B cell (primary cell): ENCODE measurements around the gene CHRNA5. TPM values are rescaled to one million over a fixed set of nuclear protein-coding genes. Genes with fewer than 3 reads are reported as not detected.

ENCODE experiments used
- ATAC-seq: fragments of 200-7000 bp; cut with Tn5 transposase; one replicate; pipeline ENCODE4 v1.10.0; 2021; ENCODE audit warnings: low read depth, mild to moderate bottlenecking, moderate number of reproducible peaks, moderate library complexity
- CTCF ChIA-PET: fragments of 350-600 bp; sonication (Branson Sonifier 250); formaldehyde crosslinking; loops from one replicate; lab custom pipeline; 2021; ENCODE audit warnings: antibody characterized with exemption, inconsistent platforms; lab: Charles Lee
- POLR2A ChIA-PET: fragments of 350-600 bp; sonication (Branson Sonifier 250); formaldehyde crosslinking; loops from one replicate; lab custom pipeline; 2021; ENCODE audit warnings: antibody characterized with exemption; lab: Charles Lee
- DNase-seq: peaks from one replicate; pipeline ENCODE4 v3.0.0; 2013
- H2AFZ ChIP-seq: 2 replicates; pipeline ENCODE4 v1.6.1; 2012; ENCODE audit warnings: mild to moderate bottlenecking, low read depth, low read length; ENCODE audit not compliant: insufficient read depth, poor library complexity, severe bottlenecking
- H3K27ac ChIP-seq, 2 donors: 1 replicate in 1 of 2; 2 replicates in 1 of 2; pipeline ENCODE4 v1.5.1; 2012 to 2013; ENCODE audit warnings: low read length in 2 of 2, mild to moderate bottlenecking in 2 of 2, moderate library complexity in 1 of 2
- H3K27me3 ChIP-seq, 4 experiments: fragments of 200-600 bp in 1 of 4; sonication (generic) in 1 of 4; replicated peaks in 1 of 4; 1 replicate in 2 of 4; 2 replicates in 2 of 4; pipeline versions ENCODE4 v1.6.1 to v1.7.0; 2013 to 2016; ENCODE audit warnings: low read length in 3 of 4, mild to moderate bottlenecking in 2 of 4, mixed read lengths in 1 of 4, moderate library complexity in 1 of 4; ENCODE audit not compliant: insufficient read depth in 4 of 4, control insufficient read depth in 3 of 4; ENCODE audit errors: control extremely low read depth in 1 of 4
- H3K36me3 ChIP-seq, 2 experiments: replicated peaks in 1 of 2; 1 replicate in 1 of 2; 2 replicates in 1 of 2; pipeline versions ENCODE4 v1.6.1 to v1.7.1; 2013; ENCODE audit warnings: low read length in 1 of 2; ENCODE audit not compliant: insufficient read depth in 2 of 2, control insufficient read depth in 1 of 2; ENCODE audit errors: control extremely low read depth in 1 of 2, extremely low read depth in 1 of 2
- H3K4me1 ChIP-seq, 2 donors: fragments of 200-600 bp in 1 of 2; sonication (generic) in 1 of 2; 1 replicate in 1 of 2; 2 replicates in 1 of 2; pipeline versions ENCODE4 v1.5.1 to v1.6.1; 2013 to 2017; ENCODE audit warnings: low read length in 2 of 2; ENCODE audit not compliant: control insufficient read depth in 2 of 2, insufficient read depth in 2 of 2
- H3K4me2 ChIP-seq: replicated peaks from 2 replicates; pipeline ENCODE3; 2012; ENCODE audit warnings: mild to moderate bottlenecking, low read depth, low read length; ENCODE audit not compliant: poor library complexity, severe bottlenecking
- H3K4me3 ChIP-seq, 5 experiments: fragments of 200-600 bp in 1 of 5; sonication (generic) in 1 of 5; 1 replicate in 3 of 5; 2 replicates in 2 of 5; pipeline versions ENCODE4 v1.5.1 to v1.7.0; 2011 to 2016; ENCODE audit warnings: low read length in 4 of 5, mild to moderate bottlenecking in 4 of 5, low read depth in 2 of 5, control low read depth in 1 of 5, moderate library complexity in 1 of 5; ENCODE audit not compliant: insufficient read depth in 1 of 5; ENCODE audit errors: control extremely low read depth in 1 of 5, extremely low read depth in 1 of 5
- H3K79me2 ChIP-seq: fragments of 200-600 bp; sonication (generic); one replicate; pipeline ENCODE4 v1.6.0; 2016; ENCODE audit warnings: low read length; ENCODE audit not compliant: control insufficient read depth, insufficient read depth
- H3K9ac ChIP-seq: fragments of 200-600 bp; sonication (generic); 2 replicates; pipeline ENCODE4 v1.6.1; 2017; ENCODE audit warnings: mild to moderate bottlenecking, low read length, moderate library complexity
- H3K9me3 ChIP-seq, 3 donors: one replicate each; pipeline versions ENCODE4 v1.6.1 to v1.7.1; 2013; ENCODE audit warnings: low read length in 2 of 3; ENCODE audit not compliant: control insufficient read depth in 2 of 3, insufficient read depth in 1 of 3; ENCODE audit errors: control extremely low read depth in 1 of 3
- H4K20me1 ChIP-seq: 2 replicates; pipeline ENCODE4 v1.6.0; 2012; ENCODE audit warnings: mild to moderate bottlenecking, low read length; ENCODE audit not compliant: insufficient read depth, control insufficient read depth, poor library complexity, severe bottlenecking
- H3K27ac Mint-ChIP-seq: one replicate; pipeline ENCODE4 v1.8.0; 2021; ENCODE audit warnings: mixed read lengths
- H3K27me3 Mint-ChIP-seq: one replicate; pipeline ENCODE4 v1.8.0; 2021; ENCODE audit warnings: mixed read lengths
- H3K4me1 Mint-ChIP-seq: one replicate; pipeline ENCODE4 v1.8.0; 2021; ENCODE audit warnings: mixed read lengths
- H3K4me3 Mint-ChIP-seq: one replicate; pipeline ENCODE4 v1.8.0; 2021; ENCODE audit warnings: mixed read lengths
- H3K9me3 Mint-ChIP-seq: one replicate; pipeline ENCODE4 v1.8.0; 2022; ENCODE audit warnings: mixed read lengths; ENCODE audit not compliant: insufficient read depth
- EZH2 ChIP-seq: IDR thresholded peaks from 2 replicates; pipeline ENCODE4 v1.6.1; 2012; ENCODE audit warnings: borderline replicate concordance, low read depth, mild to moderate bottlenecking, moderate library complexity, low read length; ENCODE audit not compliant: insufficient read depth, poor library complexity, severe bottlenecking
- WGBS: methylation state at CpG from one replicate; pipeline ENCODE4 v1.1.5; 2013; ENCODE audit warnings: missing lambda C conversion rate; ENCODE audit not compliant: insufficient coverage; 5-methylcytosine and 5-hydroxymethylcytosine counted together
- intact Hi-C: fragments of 100-400 bp; cut with micrococcal nuclease; formaldehyde crosslinking; loops from one replicate; pipeline ENCODE4 v1.10.0; 2022
- polyA plus RNA-seq: library from polyadenylated mRNA; depleted of rRNA; stranded (reverse); fragments of >200 nt; gene quantifications from 2 replicates; pipeline ENCODE4 v1.2.3, GENCODE V29; 2012
- total RNA-seq, 2 donors: library from RNA; stranded (reverse); fragments of 120-200 nt in 1 of 2; gene quantifications; 1 replicate in 1 of 2; 2 replicates in 1 of 2; pipeline versions ENCODE4 v1.2.3 to v1.2.4, GENCODE V29; 2013 to 2022
- TF ChIP-seq, protein P1 (sequence below): fragments of 200-600 bp; IDR thresholded peaks from one replicate; pipeline ENCODE4 v1.8.0; 2022; ENCODE audit warnings: antibody characterized with exemption, mild to moderate bottlenecking

Gene CHRNA5
- total and polyA plus RNA-seq, 2 donors (not counting 1 experiment from before 2014, with no cell fraction given), result 0.09 to 1.2 TPM

DNA sequence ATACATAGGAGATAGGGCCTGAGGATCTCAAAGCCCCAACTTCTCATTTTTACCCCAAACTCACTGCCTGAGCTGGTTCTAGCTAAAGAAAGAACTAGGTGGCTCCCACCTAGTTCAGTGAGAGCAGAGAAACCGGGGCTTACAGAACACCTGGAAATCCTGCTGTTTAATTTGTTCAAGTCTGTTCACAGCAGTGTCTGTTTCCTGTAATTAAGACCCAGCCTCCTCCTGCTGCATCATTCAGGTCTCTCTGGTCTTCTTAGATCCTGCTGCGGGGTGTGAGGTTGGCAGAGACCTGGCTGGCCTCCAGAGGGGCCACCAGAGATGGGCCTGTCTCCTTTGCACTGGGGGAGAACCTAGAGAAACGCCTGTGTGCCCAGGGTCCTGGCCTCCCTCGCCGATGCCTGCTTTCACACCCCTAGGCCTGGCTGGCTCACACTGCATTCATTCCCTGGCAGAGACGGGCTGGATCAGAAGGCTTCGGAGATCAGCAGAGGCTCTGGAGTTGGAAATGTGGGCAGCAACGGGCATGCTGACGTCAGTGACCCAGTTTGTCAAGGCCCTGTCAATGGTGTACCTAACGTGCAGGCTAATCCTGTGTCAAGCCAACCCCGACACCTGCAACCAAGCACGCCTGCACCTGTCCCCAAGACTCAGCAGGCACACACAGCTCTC lies 60.4 kb downstream of the CHRNA5 start:
- no peak overlapping the region for H3K4me3 Mint-ChIP-seq
- H3K27ac ChIP-seq, result no peak overlapping the region
- DNase-seq, result no peak
- 56% methylated on average over 9 of the region's 12 CpGs for WGBS
- H3K9me3 Mint-ChIP-seq, result no peaks in the 10 kb centered on the region
- no peak overlapping the region for H2AFZ ChIP-seq
- H3K79me2 ChIP-seq, result no peaks in the 10 kb centered on the region
- H3K27me3 Mint-ChIP-seq, result peaks cover 41% of the 10 kb centered on the region
- POLR2A ChIA-PET, result no interaction called here
- peaks cover 0 to 11% (median 1%) of the 10 kb centered on the region in 4 experiments for H3K27me3 ChIP-seq
- no peaks in the 10 kb centered on the region for H4K20me1 ChIP-seq
- no peaks in the 10 kb centered on the region for H3K4me1 Mint-ChIP-seq
- CTCF ChIA-PET, result no interaction called here
- H3K4me2 ChIP-seq, result no peak overlapping the region
- H3K4me1 ChIP-seq, result no peaks in the 10 kb centered on the region
- H3K36me3 ChIP-seq, result no peaks in the 10 kb centered on the region
- H3K27ac Mint-ChIP-seq, result no peak overlapping the region
- no peak for ATAC-seq
- no peak overlapping the region for H3K4me3 ChIP-seq
- H3K9ac ChIP-seq, result no peak overlapping the region
- H3K9me3 ChIP-seq, result no peaks in the 10 kb centered on the region
- TF ChIP-seq, protein P1, sequence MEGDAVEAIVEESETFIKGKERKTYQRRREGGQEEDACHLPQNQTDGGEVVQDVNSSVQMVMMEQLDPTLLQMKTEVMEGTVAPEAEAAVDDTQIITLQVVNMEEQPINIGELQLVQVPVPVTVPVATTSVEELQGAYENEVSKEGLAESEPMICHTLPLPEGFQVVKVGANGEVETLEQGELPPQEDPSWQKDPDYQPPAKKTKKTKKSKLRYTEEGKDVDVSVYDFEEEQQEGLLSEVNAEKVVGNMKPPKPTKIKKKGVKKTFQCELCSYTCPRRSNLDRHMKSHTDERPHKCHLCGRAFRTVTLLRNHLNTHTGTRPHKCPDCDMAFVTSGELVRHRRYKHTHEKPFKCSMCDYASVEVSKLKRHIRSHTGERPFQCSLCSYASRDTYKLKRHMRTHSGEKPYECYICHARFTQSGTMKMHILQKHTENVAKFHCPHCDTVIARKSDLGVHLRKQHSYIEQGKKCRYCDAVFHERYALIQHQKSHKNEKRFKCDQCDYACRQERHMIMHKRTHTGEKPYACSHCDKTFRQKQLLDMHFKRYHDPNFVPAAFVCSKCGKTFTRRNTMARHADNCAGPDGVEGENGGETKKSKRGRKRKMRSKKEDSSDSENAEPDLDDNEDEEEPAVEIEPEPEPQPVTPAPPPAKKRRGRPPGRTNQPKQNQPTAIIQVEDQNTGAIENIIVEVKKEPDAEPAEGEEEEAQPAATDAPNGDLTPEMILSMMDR, result no peak
- TF ChIP-seq EZH2, result no peak
- intact Hi-C loops, result no loop called here

DNA sequence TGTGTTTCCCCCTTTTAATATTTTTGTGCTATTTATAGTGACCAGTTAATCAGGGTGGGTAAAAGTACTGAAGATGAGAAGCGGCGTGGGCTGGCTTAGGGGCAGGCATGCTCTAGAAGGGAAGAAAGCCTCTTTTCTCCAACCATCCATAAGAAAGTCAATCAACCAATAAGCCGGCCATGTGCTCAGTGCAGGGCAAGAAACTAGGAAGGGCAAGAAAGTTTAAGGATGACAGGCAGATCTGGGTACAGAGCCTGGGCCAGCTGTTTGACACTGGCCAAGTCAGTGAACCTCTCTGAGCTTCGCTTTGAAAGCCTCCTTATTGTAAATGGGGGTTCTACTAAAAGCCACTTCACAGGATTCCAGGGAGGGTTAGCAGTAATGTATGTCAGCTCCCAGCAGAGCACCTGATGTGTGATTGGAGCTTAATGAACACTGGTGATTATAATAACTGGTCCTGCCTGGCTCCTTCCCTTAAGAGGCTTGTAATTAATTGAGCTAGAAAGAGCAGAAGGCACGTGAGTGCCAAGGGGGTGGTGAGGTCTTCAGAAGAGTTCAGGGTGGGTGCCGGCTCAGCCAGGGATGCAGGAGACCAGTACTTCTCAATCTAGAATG lies 61.2 kb downstream of the CHRNA5 start:
- H3K9me3 ChIP-seq, result no peaks in the 10 kb centered on the region
- ATAC-seq (no peak), DNase-seq (no peak)
- no peak overlapping the region for H3K27ac ChIP-seq
- 87% methylated on average over 4 of the region's 6 CpGs for WGBS
- Mint-ChIP-seq H3K9me3 (no peaks in the 10 kb centered on the region), H3K4me3 (no peak overlapping the region), H3K27ac (no peak overlapping the region), H3K4me1 (no peaks in the 10 kb centered on the region), H3K27me3 (peaks cover 38% of the 10 kb centered on the region)
- no peak overlapping the region for H3K4me2 ChIP-seq
- no peaks in the 10 kb centered on the region for H3K4me1 ChIP-seq
- no peaks in the 10 kb centered on the region for H3K36me3 ChIP-seq
- ChIA-PET POLR2A (no interaction called here), CTCF (interaction anchor here (1.2 kb wide), 1 partner anchor 23 kb away, joined by 4 read pairs; no protein-coding TSS in a partner anchor)
- TF ChIP-seq, protein P1, result no peak
- TF ChIP-seq EZH2, result no peak
- H3K79me2 ChIP-seq, result no peaks in the 10 kb centered on the region
- no peak overlapping the region for H2AFZ ChIP-seq
- no peak overlapping the region for H3K9ac ChIP-seq
- no peak overlapping the region for H3K4me3 ChIP-seq
- no peaks in the 10 kb centered on the region for H4K20me1 ChIP-seq
- H3K27me3 ChIP-seq, result peaks cover 0 to 11% (median 1%) of the 10 kb centered on the region in 4 experiments
- intact Hi-C loops, result no loop called here
